Glomerular endothelial cell (primary cell): ENCODE results near the gene PIK3AP1. TPM values are rescaled to one million over a fixed set of nuclear protein-coding genes. Genes with fewer than 3 reads are reported as not detected.

ENCODE experiments used
- DNase-seq: peaks from one replicate; pipeline ENCODE4 v3.0.0-alpha.2; 2011; ENCODE audit warnings: low read depth, low spot score; ENCODE audit errors: extremely low read depth
- total RNA-seq: library from RNA; depleted of rRNA; stranded (reverse); fragments of >200 nt; gene quantifications from 2 replicates; pipeline ENCODE4 v1.2.3, GENCODE V29; 2015

Gene PIK3AP1
- total RNA-seq, 1 donor from 2014 or later = 0.06 TPM

GRCh38 chr10:96675846-96676245 lies 44.5 kb downstream of the PIK3AP1 start:
- DNase-seq = no peak

- DNase-seq = no peak
Observed at GRCh38 chr10:96673318-96674099, 46.8 kb downstream of the PIK3AP1 start.

DNA sequence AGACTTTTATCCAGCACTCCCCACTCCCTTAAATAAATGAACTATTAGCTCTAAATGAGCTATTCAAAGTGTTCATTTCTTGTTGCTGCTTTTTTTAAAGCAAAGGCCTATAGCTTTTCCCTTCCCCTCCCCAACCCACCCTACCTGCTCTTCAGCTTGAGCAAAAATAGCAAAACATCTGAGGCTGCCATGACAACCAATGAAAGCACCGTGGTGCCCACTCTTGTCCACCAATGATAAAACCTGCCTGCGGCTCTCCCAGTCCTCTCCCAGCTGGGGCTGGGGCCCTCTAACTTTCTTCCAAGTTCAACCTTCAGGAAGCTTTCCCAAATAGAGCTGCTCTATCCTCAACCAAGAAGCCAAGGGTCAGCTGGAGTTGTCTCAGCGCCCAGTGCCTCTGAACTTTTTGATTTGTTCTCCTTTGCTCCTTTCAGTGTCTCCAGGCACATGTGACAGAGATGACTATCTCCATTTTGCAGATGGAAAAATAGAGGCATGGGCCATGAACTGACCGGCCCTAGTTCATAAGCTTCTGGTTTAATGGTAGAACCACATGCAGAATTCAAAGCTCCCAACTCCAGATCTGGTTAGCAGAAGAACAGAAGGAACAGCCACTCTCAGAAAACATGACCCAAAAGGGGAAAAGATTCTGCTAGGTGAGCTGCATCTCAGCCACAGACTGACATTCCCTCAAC lies 47.7 kb downstream of the PIK3AP1 start:
- no peak for DNase-seq

GRCh38 chr10:96671211-96671890 lies 49.0 kb downstream of the PIK3AP1 start:
- no peak for DNase-seq

DNA sequence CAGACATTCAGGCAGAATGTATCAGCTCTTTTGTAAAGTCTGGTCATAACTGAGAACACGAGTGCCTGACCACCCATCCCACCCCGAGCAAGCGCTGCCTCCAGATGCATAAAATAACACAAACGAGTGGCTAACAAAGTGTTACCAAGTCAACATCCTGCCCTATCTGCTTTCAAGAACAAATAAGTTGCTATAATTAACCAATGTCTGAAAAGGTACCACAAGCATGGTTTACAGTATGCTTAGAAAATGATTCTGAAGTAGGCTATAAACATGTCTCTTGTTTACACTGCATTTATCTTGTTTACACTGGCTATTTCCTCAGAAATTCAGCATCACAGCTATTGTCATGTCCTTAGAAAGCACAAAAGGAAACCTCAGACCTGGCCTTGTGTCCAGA lies 49.5 kb downstream of the PIK3AP1 start:
- DNase-seq = no peak

DNA sequence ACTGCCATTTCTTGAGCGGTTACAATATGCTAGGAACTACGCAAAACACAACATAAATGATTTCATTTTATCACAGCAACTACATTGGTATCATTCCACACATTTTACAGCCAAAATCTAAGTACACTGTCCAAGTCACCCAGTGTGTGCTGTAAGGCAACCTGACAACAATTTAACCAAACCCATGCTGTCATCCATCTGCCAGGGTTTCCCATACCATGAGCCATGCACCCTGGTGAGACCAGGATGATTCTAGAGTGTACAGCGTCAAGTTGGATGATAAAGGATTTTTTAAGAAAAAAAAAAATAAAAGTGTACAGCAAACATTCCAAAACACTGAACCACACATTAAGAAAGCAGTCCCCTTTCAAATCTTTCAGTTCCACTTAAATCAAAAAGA lies 52.9 kb downstream of the PIK3AP1 start:
- no peak for DNase-seq

- DNase-seq = no peak
Observed at GRCh38 chr10:96666741-96667140, 53.6 kb downstream of the PIK3AP1 start.

GRCh38 chr10:96665306-96665705 lies 55.0 kb downstream of the PIK3AP1 start:
- DNase-seq = no peak

GRCh38 chr10:96664563-96664962 lies 55.8 kb downstream of the PIK3AP1 start:
- no peak for DNase-seq

DNA sequence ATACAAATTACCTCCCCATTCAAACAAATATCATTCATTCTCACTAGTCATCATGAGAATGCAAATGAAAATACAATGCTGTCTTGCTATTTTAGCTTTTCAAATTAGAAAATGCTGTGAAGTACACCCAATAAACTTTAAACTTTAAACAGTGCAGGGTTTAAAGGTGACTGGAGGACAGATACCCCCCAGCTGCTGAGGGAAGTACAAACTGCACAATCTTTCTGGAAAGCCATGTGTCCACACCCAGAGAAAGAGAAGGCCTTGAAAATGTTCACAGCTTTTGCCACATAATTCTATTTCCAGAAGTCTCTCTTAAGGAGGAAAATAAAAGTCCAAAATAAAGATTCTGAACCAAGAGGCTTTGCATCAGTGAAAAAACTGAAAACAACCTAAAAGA lies 56.5 kb downstream of the PIK3AP1 start:
- no peak for DNase-seq

- no peak for DNase-seq
Observed at GRCh38 chr10:96661632-96662031, 58.7 kb downstream of the PIK3AP1 start.

DNA sequence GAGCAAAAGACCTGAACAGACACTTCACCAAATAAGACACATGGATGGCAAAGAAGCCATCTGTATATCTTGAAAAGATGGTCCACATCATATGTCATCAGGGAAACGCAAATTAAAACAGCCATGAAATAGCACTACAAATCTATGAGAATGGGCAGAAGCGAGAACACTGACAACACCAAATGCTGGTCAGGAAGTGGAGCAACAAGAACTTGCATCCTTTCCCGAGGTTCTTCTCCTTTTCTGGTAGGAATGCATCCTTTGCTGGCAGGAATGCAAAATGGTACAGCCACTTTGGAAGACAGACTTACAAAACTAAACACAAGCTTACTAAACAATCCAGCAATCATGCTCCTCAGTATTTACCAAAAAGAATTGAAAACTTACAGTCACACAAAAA lies 60.0 kb downstream of the PIK3AP1 start:
- DNase-seq = no peak

DNA sequence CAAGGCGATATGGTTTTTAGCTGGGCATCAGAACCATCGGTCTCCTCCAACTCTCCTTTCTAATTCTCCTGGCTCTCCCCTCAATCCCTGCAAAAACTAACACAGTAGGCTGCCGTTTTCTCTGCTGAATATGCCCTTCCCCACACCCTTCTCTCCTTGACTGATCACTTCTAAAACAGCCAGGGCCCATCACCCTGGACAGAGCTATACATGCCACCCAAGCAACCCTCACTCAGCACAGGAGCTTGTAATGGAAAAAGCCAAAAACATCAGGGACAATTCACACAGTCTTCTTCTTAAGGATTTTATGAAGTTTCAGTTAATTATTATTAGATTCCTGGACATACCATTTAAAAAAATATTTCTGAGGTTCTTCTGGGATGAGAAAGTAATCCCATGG lies 61.5 kb downstream of the PIK3AP1 start:
- no peak for DNase-seq

DNA sequence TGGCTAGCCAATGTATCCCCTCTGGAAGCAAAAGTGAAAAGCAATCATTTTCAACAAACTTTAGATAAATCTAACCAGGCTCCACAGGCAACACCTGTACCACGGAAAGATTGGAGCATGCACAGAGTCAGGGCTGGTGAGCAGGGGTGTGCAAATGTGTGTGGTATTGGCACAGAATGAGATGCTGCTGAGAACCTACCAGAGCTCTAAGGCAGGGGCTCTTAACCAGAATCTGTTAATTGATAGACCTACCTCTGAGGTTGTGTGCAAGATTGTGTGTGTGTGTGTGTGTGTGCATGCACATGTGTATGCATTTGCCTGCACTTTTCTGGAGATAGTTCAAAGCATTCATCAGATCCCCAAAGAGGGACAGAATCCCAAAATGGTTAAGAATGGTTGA lies 62.9 kb downstream of the PIK3AP1 start:
- no peak for DNase-seq

DNA sequence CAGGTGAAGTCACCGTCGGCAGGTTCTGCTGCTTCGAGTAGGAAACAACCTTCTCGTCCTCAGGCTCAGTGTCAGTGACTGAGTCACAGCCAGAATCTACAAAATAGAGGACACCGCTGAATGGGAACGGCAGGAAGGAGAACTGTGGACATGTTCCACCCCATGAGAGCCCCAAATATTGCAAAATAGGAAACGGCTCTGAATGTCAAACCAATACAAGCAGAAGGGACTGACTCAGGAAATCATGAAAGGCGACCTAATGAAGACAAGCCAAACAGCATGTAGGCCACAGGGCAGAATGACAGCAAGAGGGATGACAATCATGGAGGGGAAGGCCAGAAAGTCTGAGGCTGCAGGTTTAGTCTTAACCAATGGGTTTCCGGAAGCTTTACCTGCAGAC lies 63.5 kb downstream of the PIK3AP1 start:
- no peak for DNase-seq

GRCh38 chr10:96656198-96656577 lies 64.1 kb downstream of the PIK3AP1 start:
- no peak for DNase-seq

DNA sequence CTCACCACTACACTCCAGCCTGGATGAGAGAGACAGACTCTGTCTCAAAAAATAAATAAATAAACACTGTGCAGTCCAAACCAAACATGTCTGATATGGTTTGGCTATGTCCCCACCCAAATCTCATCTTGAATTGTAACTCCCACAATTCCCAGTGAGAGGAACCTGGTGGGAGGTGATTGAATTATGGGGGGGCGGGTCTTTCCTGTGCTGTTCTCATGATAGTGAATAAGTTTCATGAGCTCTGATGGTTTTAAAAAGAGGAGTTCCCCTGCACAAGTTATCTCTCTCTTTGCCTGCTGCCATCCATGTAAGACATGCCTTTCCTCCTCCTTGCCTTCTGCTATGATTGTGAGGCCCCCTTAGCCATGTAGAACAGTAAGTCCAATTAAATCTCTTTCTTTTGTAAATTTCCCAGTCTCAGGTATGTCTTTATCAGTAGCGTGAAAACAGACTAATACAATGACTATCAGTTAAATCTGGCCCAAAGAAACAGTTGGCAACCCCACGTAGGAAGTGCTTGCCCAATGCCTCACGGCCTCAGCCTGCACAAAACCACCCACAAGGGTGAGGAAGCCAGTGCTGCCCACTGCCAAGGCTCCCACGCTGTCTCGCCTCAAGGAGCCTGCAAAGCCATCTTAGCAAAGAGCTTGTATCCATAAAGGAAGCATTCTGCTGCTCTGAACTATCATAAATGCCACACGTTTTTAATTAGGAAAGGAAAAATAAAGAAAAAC lies 64.7 kb downstream of the PIK3AP1 start:
- no peak for DNase-seq

GRCh38 chr10:96651998-96652431 lies 68.3 kb downstream of the PIK3AP1 start:
- DNase-seq = no peak

DNA sequence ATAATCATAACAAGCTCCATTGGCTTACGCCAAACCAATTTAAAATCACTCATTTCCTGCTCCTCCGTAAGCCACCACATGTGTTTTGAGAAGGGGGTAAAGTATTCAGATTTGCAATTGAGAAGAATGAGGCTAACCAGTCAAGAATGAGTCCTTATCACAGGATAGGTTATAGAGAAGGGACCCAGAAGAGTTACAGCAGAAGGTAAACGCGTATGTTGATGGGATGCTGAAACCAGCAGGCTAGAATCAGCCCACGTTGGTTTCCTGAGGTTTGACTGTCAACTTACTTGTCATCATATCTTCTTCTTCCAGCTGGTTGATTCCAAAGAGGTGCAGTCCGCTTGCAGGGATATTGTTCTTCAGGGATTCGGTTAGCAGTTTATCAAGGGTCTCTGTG lies 69.4 kb downstream of the PIK3AP1 start:
- no peak for DNase-seq

DNA sequence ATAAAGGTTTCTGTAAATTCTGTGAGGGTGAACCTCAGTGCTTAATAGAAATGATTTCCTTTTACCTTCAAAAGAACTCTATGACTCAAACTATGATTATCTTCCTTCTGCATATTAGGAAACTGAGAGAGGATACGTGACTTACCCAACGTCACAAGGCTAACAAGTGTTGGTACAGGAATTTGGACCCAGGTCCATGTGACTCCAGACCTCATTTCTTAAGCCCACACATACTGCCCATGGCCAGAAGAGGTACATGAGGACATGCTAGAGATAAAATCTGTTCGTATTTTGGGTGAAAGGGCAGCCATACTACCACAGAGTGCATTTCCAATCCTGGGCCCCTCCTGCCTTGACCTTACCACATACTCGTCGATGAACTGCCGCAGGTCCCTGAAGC lies 72.0 kb downstream of the PIK3AP1 start:
- no peak for DNase-seq

DNA sequence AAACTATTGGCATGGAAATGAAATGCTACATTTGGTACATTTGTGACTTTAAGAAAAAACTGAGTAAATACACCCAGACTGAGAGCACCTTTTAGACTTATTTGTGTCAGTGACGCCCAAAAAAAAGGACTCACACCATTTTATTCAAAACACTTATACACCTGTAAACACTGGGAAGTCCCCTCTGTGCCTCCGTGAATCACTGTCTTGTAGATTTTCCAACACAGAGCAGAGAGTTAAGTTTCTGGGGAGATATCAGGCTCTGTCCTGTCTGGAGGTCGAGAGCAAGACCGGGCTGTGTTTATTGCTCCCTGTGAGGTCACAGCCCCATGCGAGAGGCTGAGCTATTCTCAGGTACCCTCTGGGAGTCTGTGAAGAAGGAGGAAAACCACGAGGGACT lies 72.8 kb downstream of the PIK3AP1 start:
- DNase-seq = no peak
